Dedifferentiated amniotic fluid mesenchymal stem cell (primary cell): ENCODE results near the gene URB1.
"Not testable (repeated sequence)": the region's sequence is repeated elsewhere in the genome, so short reads cannot be mapped to it uniquely, and the experiment has no call there.

ENCODE experiments used
- DNase-seq: peaks from one replicate; pipeline ENCODE4 v3.0.0-alpha.2; 2016; ENCODE audit errors: extremely low spot score

URB1 gene

DNA sequence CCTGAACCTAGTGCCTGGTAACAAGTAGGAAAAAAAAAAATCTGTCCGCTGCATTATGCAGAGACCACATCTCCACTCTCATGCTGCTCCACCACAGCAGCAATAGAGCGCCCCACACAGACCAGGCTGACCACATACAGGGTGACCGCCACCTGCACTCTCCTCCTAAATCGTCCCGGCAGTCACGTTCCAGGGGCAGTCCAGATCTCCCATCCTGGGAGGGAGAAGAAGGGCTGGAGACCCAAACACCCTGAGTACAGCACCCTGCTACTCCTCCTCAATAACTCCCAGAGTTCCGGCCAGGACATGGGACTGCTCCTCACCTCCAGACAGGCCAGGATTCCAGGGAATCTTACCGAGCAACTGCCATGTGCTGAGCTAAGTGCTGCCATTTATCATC is 15.3 kb downstream of the URB1 start:
- DNase-seq = no peak

DNA sequence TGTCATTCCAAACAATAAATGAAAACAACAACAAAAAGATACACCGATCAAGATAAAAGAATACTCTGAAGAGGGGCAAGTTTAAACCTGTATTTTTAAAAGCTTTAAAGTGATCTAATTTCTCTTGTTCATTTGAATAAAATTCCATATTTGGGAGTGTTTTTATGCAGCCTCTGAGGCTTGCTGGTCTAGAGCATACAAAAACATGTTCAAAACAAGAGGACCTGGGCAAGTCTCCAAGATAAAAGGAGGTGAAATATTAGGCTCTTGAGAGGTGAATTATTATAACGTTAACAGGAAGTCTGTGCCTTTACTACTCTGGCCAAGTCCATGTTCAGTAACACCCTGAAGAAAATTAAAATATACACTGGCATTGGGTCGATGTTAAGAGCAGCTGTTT is 20.1 kb downstream of the URB1 start:
- DNase-seq = no peak

DNA sequence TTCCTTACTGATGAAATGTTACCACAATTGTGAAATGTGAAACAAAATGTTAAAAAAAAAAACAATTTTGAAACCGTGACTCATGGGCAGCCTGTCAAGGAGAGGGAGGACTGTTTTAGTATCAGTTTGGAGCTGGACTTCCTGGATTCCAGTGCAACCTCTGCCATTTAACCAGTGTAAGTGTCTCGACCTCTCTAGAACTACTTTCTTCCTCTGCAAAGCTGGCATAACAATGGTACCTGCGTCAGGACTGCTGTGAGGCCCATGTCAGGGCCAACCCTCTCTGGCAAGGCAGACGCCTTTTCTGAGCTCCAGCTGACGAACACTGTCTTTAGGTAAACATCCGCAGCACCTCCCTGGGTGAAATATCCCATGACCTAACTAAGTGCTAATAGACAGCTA is 20.9 kb downstream of the URB1 start:
- peak; percentile 72 for DNase-seq

DNA sequence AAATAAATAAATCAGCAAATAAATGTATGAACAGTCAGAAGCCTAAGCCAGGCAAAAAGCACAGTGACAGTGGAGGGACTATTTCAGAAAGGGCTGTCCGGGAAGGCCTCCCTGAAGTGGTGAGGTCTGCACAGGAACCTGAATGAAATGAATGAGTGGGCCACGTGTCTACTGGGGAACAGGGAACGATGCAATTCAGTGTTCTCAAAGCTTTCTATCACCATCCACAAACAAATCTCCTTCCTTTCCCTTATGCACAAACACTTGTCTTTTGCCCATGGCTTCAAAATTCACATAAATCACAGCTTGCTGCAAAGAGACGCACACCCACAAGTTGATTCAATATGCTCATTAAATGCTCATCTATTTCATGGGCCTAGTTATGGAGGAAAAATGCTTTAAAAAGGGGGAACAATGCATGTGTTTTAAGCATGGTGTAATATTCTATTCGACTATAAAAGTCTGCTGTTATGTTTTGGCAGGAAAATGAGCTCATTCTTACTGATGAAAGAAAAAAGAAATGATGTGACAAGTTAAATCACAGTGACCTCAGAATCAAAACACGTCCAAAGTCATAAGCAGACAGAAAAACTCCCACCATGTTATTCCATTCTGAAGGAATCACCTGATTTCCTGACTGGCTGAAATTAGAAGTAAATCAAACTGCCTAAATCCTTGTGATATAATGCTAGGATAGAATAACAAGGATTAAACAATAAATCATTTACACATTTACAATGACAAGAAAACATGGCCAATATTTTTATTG is 21.6 kb downstream of the URB1 start:
- DNase-seq = peak; percentile 29

DNA sequence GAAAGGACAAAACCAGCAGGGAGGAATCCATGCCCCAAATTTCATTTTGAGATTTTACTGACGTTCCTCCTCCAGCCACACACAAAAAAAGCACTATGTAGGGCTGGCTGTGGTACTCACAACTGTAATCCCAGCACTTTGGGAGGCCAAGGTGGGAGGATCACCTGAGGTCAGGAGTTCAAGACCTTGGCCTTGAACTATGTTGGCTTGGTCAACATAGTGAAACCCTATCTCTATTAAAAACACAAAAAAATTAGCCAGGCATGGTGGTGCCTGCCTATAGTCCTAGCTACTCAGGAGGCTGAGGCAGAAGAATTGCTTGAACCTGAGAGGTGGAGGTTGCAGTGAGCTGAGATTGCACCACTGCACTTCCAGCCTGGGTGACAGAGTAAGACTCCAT is 23.9 kb downstream of the URB1 start:
- DNase-seq = not testable (repeated sequence)

DNA sequence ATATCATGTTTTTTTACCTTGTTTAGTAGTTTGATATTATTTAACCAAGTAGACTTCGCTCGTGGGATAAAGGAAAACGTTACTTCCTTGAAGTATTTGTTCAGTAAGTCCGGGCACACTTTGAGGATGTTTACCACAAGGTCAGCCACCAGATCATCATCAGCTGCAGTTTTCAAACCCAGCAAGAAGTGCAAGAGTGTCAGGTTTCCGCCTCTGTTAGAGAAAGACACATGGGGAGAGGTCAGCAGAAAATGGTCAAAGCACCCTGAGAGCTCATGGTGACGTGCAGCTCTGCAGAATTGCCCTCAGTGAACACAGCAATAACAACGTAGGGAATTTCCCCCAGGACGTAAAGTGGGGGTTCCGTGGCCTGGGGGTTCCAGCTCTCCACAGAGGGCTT is 24.4 kb downstream of the URB1 start:
- DNase-seq = no peak

DNA sequence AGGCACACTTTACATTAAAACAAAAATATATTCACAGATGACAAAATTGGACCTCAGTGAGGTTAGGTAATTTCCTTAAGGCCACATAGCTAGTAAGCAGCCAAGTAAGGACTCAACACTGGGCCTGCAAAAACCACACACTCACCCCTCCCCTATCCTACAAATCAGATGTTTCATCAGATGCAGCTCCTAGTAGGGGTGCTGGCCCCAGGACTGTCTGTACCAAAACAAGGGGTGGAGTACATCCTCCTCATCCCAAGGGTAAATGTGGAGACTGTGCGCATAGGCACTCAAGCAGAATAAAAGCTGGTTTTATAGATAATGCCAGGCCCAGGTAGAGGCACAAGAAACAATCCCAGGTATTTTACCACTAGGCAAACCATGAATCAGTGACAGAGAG is 25.7 kb downstream of the URB1 start:
- no peak for DNase-seq

DNA sequence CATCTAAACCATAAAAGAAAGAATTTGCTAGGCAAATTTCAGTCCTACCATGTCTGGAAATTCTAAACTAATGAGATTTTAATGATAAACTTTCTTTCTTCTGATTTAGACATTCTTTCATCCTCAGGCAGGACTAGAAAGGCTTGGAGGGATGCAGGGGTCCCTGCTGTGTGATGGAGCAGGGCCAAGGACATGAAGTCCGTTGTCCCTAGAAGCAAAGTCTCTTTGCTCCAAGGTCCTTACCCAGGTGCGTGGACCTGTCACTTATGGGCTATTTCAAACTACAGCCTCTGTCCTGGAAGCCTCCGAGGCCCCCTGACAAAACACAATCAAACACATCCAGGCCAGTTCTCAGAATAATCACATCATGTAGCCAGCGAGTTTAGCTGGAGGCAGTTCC is 26.6 kb downstream of the URB1 start:
- no peak for DNase-seq

DNA sequence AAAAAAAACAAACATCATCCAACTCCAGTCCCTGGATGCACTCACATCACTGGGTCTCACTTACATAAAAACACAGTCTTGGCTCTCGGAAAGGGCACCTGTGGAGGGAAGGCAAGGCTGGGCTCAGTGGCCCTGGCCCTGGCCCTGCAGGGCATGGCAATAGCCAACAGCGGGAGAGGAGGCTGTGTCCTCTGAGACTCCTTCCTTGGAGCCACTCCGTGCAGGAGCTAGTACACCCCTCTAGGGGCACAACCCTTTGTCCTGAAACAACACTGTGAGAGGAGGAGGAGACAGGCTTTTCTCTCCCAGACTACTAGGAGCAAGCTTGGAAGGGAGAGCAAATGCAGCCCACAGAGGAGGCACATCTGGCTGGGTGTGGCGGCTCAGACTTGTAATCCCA is 28.0 kb downstream of the URB1 start:
- no peak for DNase-seq

DNA sequence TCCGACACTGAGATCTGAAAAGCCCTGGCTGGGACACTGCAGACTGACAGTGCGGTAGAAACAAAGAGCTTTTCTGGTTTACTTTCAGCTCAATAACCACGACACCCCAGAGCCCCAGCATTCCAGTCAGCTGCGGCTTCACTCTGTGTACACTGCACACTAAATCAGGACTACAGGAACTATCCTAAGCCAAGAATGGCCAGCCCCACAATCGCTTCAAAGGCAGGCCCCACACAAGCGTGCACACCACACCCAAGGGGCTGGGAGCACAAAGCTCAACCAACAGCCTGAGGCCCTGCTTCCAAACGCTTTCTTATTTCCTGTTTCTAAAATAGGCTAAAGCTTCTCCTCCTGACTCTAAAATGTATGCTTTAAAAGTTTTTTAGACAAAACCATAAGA is 28.4 kb downstream of the URB1 start:
- DNase-seq = no peak

DNA sequence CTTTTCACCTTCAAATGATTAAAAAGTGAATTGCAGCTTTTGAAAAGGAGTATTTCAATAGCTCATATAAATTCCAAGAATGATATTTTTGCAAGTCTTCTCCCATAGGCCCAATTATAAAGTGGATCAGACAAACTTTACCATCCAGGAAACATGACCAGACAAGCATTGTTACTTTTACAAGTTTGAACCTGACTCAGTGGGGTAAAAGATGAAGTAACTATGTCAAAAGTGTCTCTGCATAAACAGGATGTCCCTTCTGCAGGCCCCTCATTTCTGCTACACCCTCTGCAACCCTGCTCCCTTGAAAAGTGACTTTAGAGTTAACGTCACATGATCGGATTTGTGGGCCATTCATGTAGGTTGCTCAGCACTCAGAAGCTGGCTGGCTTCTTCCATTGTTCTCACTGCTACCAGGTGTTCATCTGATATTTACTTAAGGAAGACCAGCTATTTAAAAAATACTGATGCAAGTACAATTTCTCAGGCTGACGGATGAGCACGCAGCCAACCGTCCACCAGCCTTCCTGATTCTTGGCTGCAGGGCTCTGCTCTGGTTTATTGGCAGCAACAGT is 32.3 kb downstream of the URB1 start:
- DNase-seq = no peak

DNA sequence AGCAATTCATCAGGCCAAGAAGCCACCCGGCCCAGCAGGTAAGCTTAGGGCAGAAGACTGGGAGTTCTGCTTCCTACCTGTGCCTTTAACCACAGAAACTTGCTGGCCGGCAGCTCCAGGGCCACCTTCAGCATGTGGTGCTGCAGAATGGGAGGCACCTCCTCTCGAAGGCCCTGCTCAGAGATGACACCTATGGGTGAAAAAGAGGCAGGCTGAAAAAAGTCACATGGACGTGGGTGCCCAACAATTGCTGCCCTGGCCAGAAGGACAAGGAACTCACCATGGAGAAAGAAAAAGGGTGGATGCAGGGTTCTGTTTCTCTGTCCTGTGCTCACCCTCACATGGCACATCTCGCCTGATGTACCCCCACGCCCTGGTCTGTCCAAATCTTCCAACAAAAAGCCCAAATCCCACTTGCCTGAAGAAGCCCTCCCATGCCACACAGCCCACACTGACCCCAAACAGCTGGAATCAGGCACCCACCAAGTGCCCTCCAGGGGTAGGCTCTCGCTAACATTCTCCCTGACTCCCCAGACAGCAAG is 33.0 kb downstream of the URB1 start:
- no peak for DNase-seq

DNA sequence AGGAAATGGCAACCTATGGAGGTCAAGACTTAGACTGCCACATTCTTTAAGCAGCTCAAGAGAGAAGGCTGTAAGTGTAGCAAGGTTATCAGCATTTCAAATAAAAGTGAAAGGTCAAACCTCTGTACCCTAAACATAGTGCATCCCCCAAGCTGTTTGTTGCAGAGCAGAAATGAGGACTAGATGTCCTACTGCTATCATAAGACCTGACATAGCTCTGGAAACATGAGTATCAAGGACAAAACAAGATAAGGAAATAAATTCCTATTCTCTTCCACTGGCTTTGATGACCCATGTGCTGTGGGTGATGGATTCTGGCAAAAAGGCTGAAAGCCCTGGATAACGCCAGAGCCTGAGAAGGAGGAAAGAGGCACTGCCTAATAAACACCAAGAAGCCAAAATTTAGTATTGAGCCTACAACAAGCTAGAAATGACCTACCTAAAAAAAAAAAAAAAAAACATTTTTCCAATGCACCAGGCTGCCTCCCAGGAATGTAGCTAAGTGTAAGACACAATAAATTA is 35.9 kb downstream of the URB1 start:
- DNase-seq = no peak

DNA sequence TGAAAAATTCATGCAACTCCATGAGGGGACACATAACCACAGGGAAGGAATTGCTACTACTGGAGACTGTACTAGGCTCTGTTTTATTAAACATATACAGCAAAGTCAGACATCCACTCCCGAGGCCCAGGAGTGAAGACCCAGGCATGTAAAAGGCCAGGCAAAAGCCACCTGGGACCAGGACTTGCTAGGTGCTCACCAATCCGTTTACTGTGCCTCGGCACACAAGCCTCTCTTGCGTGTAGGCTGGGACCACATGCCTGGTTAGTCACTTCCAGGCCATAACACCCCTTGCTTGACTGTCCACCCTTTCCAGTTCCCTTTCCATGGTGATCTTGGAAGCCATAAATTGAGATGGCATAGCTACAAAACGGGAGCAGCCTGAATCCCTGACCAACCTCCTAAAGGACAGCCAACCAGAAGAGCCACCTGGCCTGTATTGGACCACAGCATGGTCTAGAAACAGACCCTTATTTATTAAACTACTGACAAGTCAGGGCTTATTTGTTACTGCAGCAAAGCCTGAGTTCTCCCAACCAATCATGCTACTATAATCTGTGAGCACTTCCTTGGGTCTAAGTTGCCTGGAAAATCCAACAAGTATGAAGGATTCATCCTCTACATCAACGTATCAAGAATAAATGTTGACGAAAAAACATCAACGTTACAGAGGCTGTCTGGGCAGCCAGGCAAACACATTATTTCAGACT is 39.7 kb downstream of the URB1 start:
- no peak for DNase-seq

DNA sequence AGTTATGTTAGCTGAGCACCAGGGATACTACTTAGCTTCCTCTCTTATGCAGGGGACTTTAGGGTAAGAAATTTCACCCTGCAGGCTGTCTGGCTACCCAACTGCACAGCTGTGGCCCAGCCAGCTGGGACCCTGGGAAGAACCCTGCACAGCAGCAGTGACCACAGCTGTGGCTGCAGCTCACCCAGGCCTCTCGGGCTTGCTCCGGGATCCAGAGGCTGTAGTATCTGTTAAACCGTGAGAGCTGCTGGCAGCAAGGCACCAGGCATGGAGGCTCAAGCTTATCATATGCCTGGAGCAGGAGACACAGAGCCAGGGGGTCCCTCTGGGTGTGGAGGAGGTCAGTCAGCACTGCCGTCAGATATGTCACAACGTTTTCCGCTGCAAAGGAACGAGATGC is 40.3 kb downstream of the URB1 start:
- DNase-seq = no peak

DNA sequence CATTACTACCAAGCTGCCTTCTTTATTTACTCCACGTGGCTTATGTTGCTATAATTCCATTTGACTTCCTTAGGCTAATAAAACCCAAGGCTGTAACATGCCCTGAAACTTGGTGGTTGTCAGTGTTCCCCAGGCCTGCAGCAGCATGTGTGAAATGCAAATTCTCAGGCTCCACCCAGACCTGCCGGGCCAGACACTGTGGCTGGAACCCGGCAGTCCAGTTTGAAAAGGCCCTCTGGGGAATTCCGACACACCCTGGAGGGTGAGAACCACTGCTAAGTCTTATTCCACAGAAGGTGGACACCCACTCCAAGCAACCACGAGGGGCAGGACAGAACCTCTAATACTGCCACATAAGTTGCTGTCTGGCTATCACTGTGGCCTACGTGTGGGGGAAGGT is 41.4 kb downstream of the URB1 start:
- no peak for DNase-seq

DNA sequence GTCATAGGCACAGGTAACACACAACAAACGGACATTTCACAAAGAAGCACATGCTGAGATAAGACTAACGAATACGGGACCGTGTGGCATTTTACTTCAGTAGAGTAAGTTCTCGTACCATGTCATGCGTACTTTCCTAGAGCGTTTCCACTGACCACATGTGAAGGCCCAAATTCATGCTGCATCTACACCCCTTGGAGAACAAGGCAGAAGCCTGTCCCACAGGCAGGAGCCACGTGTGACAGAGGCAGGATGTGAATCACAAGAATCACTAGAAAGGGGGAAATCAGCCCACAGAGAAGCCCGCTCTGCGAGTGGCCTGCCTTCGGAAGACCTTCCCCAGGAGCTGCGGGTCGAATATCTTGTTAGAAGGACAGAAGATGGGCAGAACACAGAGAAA is 41.8 kb downstream of the URB1 start:
- DNase-seq = no peak

DNA sequence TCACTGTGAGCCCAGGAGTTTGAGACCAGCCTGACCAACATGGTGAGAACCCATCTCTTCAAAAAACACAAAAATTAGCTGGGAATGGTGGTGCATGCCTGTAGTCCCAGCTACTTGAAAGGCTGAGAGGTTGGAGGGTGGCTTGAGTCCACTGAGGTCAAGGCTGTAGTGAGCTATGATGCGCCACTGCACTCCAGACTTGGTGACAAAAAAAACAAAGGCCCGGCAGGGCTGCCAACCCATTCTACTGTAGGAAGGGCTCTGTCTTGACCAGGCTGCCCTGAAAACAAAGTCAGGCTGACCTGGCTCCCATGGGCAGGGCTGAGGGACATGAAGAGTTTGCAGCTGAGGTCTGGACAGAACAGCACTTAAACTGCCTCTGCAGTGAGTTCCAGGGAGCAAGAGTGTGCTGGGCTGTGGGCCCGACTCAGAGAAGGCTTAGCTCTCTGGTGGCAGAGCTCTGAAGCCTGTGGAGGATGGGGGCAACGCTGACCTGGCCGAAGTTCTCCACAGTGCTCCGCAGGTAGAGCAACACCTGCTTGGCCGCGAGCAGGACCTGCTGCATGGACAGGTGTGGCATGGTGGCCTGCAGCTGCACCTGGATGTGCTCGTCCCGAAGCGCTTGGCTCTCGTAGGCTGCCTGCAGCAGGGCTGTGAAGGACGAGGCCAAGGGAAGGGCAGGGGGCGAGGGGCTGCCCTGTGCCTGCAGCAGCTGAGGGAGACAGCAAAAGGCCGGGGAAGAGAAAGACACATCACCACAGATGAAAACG is 42.4 kb downstream of the URB1 start:
- DNase-seq = no peak

DNA sequence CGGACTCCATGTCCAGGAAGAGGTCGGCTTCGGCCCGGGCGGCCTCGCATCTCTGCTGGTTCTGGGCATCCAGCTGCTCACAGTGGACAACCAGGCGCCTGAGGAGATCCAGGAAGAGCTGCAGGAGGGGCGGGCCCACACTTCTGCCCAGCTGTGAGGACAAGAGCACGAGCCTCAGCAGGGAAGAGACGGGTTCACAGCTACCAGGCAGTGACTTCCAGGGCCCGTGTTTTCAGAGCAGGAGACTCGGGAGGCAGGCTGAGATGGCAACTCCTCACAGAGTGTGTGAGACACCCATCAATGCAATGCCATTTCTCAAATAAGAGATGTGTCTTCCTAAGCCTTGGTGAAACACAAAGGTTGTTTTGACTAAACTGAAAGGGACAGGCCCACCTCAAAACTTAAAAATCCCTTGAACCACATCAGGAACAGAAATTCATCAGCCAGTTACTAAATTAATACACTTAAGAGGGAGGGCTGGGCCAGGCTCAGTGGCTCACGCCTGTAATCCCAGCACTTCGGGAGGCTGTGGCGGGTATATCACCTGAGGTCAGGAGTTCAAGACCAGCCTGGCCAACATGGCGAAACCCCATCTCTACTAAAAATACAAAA is 43.4 kb downstream of the URB1 start:
- DNase-seq = no peak

DNA sequence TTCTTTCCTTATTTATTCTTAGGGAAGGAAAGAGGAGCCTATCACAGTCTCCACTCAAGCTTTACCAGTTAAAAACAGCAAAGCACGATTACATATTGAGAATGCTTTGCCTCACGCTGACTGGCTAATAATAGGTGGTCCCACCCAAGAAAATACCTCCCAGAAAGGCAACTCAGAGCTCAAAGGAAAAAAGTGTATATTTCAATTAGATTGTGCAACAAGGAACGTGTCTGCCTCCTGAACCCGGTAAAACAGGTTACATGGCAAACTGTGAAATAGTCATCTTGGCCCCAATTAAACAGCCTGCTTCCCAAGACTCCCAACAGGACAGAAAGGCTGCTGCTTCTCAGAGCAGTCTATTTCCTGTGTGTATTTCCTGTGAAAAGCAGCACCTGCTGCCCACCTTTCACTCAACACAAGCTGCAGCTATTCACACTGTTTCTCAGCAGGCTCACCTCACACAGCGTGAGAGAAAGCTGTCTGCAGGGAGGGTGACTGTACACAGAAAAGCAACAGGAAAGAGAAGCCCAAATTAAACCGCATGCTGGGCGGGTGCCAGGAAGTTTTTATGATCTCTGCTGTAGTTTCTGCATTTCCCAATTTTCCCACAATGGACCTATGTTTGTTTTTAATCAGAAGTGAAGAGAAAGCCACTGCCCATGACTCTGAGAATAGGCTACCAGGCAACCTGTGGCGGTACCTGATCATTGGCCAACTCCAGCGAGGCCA is 44.0 kb downstream of the URB1 start:
- DNase-seq = no peak

DNA sequence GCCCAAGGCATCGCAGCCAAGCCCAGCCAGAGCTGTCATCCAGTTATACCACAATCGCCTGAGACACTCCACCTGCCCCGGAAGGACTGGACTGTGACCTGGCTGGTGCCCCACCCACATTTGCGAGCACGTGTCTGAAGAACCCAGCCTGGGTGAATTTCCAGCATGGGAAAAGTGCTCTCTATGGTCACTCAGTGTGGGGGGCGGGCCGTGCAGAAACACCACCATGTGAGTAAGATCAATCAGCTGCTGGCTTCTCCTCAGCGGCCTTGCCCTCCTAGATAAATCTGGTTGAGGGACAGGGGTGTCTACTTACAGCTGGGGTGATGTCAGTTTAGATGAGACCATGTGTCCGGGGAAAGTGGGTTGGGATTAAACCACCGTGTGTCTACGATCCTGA is 44.8 kb downstream of the URB1 start:
- no peak for DNase-seq
